GM18907 (cell line): ENCODE data around the gene ERMN.
"Not testable (repeated sequence)": the region's sequence is repeated elsewhere in the genome, so short reads cannot be mapped to it uniquely, and the experiment has no call there.

Source experiments
- ATAC-seq: cut with Tn5 transposase; IDR thresholded peaks from one replicate; pipeline ENCODE4 v1.9.1; 2021; ENCODE audit warnings: mild to moderate bottlenecking, moderate library complexity; ENCODE audit not compliant: unreplicated experiment

The ERMN gene

DNA sequence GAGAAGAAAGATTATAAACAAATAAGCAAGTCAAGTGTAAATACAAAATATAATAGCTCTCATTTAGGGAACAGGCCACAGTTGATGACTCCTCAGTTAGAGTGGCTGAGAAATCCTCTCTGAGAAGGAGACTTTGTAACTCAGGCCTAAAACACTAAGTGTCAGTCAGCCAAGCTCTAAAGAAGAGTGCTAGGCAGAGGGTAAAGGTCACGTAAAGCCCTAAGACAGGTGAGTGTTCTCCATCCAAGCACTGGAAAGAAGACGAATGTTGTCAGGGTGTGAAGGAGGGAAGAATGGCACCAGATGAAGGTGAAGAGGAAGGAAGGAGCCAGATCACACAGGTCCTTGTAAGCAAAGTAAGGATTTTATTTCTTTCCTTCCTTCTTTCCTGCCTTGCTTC is 24.3 kb downstream of the ERMN start:
- no peak for ATAC-seq

DNA sequence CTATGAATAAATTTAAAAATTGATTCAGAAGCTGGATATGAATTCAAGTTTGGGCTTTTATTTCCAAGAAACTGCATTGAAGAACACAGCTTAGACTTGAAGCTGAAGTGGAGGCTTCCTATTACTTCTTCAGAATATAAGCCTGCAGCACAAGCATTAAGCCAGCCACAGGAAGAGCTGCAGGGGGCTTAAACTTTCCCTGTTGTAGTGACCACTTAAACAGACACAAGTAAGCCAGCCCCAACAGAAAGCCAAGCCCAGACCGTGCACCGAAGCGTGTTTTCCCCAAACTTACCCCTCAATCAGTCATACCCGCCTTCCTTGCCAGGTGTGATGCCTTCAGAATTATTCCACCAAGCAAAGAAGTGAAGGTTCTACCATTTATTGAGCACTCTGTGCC is 28.7 kb downstream of the ERMN start:
- no peak for ATAC-seq

DNA sequence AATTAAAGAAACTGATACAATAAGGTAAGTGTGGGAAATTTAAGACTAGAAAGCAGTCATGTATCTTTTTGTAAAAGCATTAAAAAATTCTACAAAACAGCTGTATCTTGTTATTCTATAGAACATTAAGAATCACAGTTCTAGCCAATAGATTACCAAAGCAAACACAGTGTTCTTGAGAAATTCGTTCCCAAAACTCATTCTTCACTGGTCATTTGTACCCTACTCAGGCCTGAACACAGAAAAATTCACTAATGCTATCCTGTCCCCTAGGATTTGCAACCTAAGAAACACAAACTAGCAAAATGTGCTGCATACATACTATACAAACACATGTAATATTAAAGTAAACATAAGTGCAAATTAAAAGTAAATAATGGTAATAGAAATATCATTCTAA is 29.1 kb downstream of the ERMN start:
- ATAC-seq, result no peak

DNA sequence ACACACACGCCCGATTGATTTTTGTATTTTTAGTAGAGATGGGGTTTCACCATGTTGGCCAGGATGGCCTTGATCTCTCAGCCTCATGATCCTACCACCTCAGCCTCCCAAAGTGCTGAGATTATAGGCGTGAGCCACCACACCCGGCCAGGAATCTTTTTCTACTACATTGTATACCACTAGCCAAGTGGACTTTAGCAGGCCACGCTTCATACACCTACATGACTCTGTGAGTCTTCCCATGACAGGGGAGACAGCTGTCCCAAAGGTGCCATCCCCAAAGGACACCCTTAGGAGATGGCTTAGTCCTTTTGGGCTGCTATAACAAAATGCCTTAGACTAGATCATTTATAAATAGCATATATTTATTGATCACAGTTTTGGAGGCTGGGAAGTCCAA is 32.8 kb downstream of the ERMN start:
- no peak for ATAC-seq

DNA sequence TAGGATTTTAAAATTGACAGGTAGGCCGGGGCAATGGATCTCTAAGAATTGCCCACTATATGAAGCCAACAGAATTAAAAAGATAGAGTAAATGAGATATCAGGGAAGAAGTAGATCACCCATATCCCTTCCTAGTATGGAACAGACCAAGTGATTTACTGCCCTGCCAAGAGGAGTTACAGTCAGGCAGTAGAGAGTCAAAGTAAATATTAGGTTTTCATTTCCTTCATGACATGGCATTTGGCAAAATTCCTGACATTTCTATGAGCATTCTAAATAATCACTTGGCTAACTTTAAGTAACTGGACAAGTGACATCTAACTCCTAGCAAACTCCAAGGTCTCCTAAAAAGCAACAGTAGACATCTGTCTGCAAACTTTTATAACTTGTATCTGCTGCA is 34.6 kb downstream of the ERMN start:
- no peak for ATAC-seq

DNA sequence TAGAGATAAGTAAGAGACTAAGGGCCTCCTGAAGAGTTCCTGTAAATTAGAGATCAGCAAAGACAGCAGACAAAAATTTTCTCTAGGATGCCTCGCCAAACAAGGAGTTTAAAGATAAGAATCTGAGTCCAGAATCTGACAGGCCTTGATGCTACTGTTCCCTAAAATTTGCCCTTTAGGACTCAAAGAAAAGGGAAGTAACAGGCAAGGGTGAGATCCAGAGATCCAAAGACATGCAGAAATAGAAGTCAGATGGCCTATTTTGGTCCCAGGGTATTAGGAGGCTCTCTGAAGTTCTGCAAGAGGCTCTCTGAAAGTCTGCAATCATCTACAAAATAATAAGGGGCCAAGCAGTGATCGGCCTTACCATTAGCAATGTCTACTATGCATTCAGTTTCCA is 35.1 kb downstream of the ERMN start:
- ATAC-seq, result no peak

DNA sequence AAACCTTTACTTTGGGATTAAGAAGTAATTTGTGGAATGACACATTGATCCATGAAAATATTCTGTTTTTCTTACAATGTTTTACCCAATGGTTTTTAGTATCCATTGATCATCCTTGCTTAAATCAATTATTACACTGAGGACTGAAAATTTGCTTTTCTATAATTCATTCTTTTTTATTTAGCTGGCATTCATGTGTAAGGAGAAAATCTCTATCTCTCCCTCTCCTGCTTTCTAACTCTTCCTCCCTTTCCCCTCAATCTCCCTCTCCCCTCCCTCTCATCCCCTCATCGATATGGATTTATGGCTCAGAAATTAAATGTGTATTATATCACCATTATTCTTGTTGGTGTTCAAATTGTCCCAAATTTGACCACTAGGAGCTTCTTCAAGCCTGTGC is 38.5 kb downstream of the ERMN start:
- no peak for ATAC-seq

DNA sequence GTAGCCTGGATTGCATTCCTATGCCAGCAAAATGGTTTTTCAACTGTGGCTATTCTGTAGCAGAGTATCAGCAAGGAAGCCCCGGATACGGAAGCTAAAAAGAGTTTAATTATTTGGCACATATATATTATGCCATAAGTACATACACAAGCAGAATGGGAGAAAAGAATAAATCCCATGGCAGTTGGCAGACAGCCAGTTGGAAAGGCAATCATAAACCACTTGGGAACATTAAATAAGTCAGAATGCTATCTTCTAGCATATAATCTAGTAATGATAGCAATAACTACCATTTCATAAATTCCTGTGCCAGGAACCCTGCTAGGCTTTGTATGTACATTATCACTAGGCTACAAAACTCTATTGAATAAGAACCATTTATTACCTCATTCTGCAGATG is 42.2 kb downstream of the ERMN start:
- no peak for ATAC-seq

DNA sequence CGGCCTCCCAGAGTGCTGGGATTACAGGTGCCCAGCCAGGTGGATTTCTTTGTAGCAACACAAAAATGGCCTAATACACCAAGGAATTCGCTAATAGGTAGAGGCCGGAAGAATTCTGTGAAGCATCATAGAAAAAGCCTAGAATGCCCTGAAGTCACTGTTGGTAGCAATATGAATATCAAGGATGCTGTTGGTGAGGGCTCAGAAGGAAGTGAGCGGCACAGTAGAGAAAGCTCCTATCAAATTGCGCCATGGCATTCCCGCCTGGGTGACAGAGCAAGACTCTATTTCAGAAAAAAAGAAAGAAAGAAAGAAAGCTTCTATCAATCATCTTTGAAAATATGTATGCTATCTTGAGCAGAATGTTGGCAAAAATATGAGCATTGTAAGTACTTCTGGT is 44.3 kb downstream of the ERMN start:
- no peak for ATAC-seq

DNA sequence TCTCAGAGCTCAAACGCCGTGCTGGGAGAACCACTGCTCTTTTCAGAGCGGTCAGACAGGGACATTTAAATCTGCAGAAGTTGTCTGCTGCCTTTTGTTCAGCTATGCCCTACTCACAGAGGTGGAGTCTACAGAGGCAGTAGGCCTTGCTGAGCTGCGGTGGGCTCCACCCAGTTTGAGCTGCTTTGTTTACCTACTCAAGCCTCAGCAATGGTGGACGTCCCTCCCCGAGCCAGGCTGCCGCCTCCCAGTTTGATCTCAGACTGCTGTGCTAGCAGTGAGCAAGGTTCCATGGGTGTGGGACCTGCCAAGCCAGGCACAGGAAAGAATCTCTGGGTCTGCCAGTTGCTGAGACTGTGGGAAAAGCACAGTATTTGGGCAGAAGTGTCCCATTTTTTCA is 46.3 kb downstream of the ERMN start:
- not testable (repeated sequence) for ATAC-seq

DNA sequence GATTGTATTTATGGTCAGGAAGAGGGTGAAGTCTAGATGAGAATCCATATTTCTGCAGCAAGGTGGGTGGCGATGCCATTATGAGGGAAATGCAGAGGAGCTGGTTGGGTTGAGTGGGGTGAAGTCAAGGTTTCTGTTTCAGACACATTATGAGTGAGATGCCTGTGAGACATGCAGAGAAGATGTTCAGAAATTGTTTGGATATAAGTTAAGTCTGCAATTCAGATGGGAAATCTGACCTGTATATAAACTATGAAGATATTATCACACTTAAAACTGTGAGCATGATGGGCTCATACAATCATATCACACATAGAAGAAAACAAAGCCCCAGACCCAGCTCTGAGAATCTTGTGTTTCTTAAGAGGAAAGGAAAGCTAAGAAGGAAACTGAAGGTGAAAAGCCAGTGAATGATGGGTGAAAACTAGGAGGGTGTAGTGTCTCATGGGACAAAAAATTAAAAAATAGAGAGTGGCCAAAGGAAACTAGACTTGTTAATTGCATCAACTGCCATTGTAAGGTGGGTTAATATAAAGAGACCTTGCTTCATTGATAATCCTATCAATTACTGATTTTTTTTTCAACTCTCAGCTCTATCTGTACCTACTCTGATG is 53.9 kb downstream of the ERMN start:
- ATAC-seq, result no peak

DNA sequence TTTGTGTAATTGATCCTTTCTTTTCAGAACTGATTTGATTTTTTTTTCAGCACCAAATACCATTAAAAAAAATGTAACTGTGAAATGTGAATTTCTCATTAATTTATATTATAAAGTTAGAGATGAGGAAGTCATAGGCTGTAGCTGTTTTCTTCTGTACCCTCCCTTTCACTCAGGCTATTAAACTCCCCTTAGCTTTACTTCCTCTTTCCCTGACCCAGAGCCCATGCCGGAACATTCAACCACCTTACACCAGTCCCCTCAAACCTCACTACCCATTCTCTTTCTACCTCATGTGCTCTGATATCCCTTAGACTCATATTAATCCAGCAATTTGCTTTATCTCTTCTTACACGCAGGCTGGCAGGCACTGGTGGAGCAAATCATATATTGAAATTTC is 55.7 kb downstream of the ERMN start:
- peak; percentile 75 for ATAC-seq

DNA sequence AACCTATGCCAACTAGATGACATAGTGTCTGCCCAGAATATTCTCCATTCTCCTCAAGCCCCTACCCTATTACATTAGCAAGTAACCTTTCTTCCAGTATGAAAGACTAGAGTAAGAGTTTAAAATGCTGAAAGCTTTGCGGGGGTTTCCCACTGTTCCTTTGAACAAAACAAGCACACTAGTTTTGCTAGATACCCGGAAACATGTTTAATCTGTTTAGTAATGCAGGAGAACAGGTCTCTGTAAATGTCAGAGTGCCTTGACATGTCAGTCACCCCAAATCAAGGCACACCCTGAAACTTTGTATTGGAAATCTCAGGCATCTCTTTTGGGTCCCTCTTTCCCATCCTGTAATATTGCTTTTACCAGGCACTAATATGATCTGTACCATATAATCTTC is 56.6 kb downstream of the ERMN start:
- no peak for ATAC-seq
